Endothelial cell of umbilical vein (primary cell): ENCODE measurements around the gene C8G. TPM values are rescaled to one million over a fixed set of nuclear protein-coding genes. Genes with fewer than 3 reads are reported as not detected.

ENCODE experiments used
- BruUV-seq: library from RNA; stranded (reverse); fragments of 400-500 nt; replicated peaks from 2 replicates; lab custom pipeline; 2021; lab: Mats Ljungman, UMichigan
- CTCF ChIA-PET: fragments of 300-600, 350-600 bp; sonication (Branson Sonifier 250); formaldehyde crosslinking; loops from one replicate; lab custom pipeline; 2021; ENCODE audit warnings: antibody characterized with exemption, inconsistent platforms; lab: Charles Lee
- POLR2A ChIA-PET: fragments of 300-600, 350-600 bp; sonication (Branson Sonifier 250); formaldehyde crosslinking; loops from one replicate; lab custom pipeline; 2021; ENCODE audit warnings: antibody characterized with exemption, inconsistent platforms; lab: Charles Lee
- DNase-seq: peaks from one replicate; pipeline ENCODE4 v3.0.0-alpha.2; 2011; ENCODE audit warnings: low read depth, low spot score
- FAIRE-seq: peaks from 2 replicates; lab custom pipeline; 2011; peaks lifted over from hg19 to GRCh38; lab: Jason Lieb, UNC
- H2AFZ ChIP-seq: 2 replicates; pipeline ENCODE4 v1.6.0; 2012; ENCODE audit warnings: low read depth, low read length, control low read depth, inconsistent platforms
- H3K27ac ChIP-seq: 2 replicates; pipeline ENCODE4 v1.5.1; 2011; ENCODE audit warnings: low read depth, mild to moderate bottlenecking, control low read depth, low read length, moderate library complexity; ENCODE audit not compliant: insufficient read depth
- H3K27me3 ChIP-seq, 2 experiments: 2 replicates each; pipeline versions ENCODE4 v1.6.0 to v1.6.1; 2011; ENCODE audit warnings: low read length in 2 of 2, mixed read lengths in 1 of 2; ENCODE audit not compliant: control insufficient read depth in 2 of 2, insufficient read depth in 2 of 2
- H3K36me3 ChIP-seq, 2 experiments: 2 replicates in 1 of 2; 3 replicates in 1 of 2; pipeline ENCODE4 v1.5.1; 2011; ENCODE audit warnings: low read length in 2 of 2, mild to moderate bottlenecking in 1 of 2, moderate library complexity in 1 of 2; ENCODE audit not compliant: control insufficient read depth in 2 of 2, insufficient read depth in 2 of 2; ENCODE audit errors: extremely low read depth in 1 of 2
- H3K4me1 ChIP-seq: 3 replicates; pipeline ENCODE4 v1.5.1; 2011; ENCODE audit warnings: mild to moderate bottlenecking, low read length; ENCODE audit not compliant: control insufficient read depth, insufficient read depth; ENCODE audit errors: extremely low read depth
- H3K4me2 ChIP-seq: 2 replicates; pipeline ENCODE4 v1.6.1; 2011; ENCODE audit warnings: low read length, control low read depth, mixed read lengths; ENCODE audit not compliant: insufficient read depth
- H3K4me3 ChIP-seq, 3 experiments: fragments of 200-600 bp in 1 of 3; sonication (generic), shearing (Covaris generic) in 1 of 3; replicated peaks in 1 of 3; 2 replicates each; pipeline ENCODE4 v1.5.1; 2011 to 2016; ENCODE audit warnings: control low read depth in 3 of 3, low read length in 3 of 3, mild to moderate bottlenecking in 2 of 3, inconsistent platforms in 1 of 3, low read depth in 1 of 3, moderate library complexity in 1 of 3; ENCODE audit not compliant: insufficient read depth in 1 of 3
- H3K79me2 ChIP-seq: 2 replicates; pipeline ENCODE4 v1.6.0; 2012; ENCODE audit warnings: low read length, inconsistent platforms; ENCODE audit not compliant: control insufficient read depth, insufficient read depth
- H3K9ac ChIP-seq: replicated peaks from 2 replicates; pipeline ENCODE3; 2011; ENCODE audit warnings: low read length, control low read depth; ENCODE audit not compliant: insufficient read depth; ENCODE audit errors: extremely low read depth
- H3K9me1 ChIP-seq: replicated peaks from 3 replicates; pipeline ENCODE4 v1.6.0; 2011; ENCODE audit warnings: mild to moderate bottlenecking, low read length; ENCODE audit not compliant: control insufficient read depth, insufficient read depth; ENCODE audit errors: extremely low read depth
- H3K9me3 ChIP-seq: replicated peaks from 2 replicates; pipeline ENCODE4 v1.5.1; 2012; ENCODE audit warnings: low read length, inconsistent platforms; ENCODE audit not compliant: control insufficient read depth, insufficient read depth
- H4K20me1 ChIP-seq: replicated peaks from 2 replicates; pipeline ENCODE3; 2011; ENCODE audit warnings: mild to moderate bottlenecking, low read length; ENCODE audit not compliant: control insufficient read depth, insufficient read depth; ENCODE audit errors: extremely low read depth
- EZH2 ChIP-seq: IDR thresholded peaks from 2 replicates; pipeline ENCODE4 v1.6.1; 2012; ENCODE audit warnings: borderline replicate concordance, low read depth, mild to moderate bottlenecking, moderate library complexity, low read length, inconsistent platforms; ENCODE audit not compliant: severe bottlenecking
- FOS ChIP-seq: IDR thresholded peaks from 2 replicates; pipeline ENCODE4 v1.6.1; 2011; ENCODE audit warnings: mild to moderate bottlenecking, low read length, moderate library complexity, borderline replicate concordance; ENCODE audit not compliant: insufficient read depth
- GATA2 ChIP-seq: IDR thresholded peaks from 2 replicates; pipeline ENCODE4 v1.7.0; 2011; ENCODE audit warnings: low read depth, mild to moderate bottlenecking, moderate library complexity, mixed read lengths, low read length; ENCODE audit not compliant: insufficient read length, insufficient read depth
- JUN ChIP-seq: IDR thresholded peaks from 2 replicates; pipeline ENCODE4 v1.6.1; 2011; ENCODE audit warnings: borderline replicate concordance, low read depth; ENCODE audit not compliant: insufficient read length, insufficient read depth
- MYC ChIP-seq: IDR thresholded peaks from one replicate; pipeline ENCODE4 v1.6.1; 2011; ENCODE audit warnings: mild to moderate bottlenecking, low read depth, low read length
- POLR2A ChIP-seq: IDR thresholded peaks from 2 replicates; pipeline ENCODE4 v1.6.1; 2012; ENCODE audit warnings: low read depth, mild to moderate bottlenecking, control low read depth, low read length
- POLR2AphosphoS5 ChIP-seq: IDR thresholded peaks from 2 replicates; pipeline ENCODE4 v1.6.1; 2012; ENCODE audit warnings: low read depth, mild to moderate bottlenecking, control low read depth, low read length, moderate library complexity; ENCODE audit not compliant: insufficient read depth
- dilution Hi-C: fragments of 300-500 bp; cut with MboI; formaldehyde crosslinking; loops from one replicate; pipeline ENCODE4 v1.15.0; 2019; ENCODE audit warnings: low sequenced_read_pairs; ENCODE audit not compliant: extremely low pct_ligation_motif_present
- intact Hi-C: fragments of 100-400 bp; cut with micrococcal nuclease; formaldehyde crosslinking; loops from one replicate; pipeline ENCODE4 v1.10.0; 2022
- polyA plus RNA-seq, 4 experiments: library from polyadenylated mRNA; depleted of rRNA in 3 of 4; stranded (reverse) in 3 of 4; unstranded in 1 of 4; fragments of >200 nt; gene quantifications; 2 replicates each; pipeline versions ENCODE4 v1.2.1 to v1.2.3, GENCODE V29; 2011 to 2012; ENCODE audit warnings: missing spikeins in 1 of 4
- total RNA-seq: library from RNA; stranded (reverse); gene quantifications from 2 replicates; pipeline ENCODE4 v1.2.3, GENCODE V29; 2021
- TF ChIP-seq, protein P1 (sequence below), 2 donors: IDR thresholded peaks; 1 replicate in 1 of 2; 2 replicates in 1 of 2; pipeline ENCODE4 v1.5.1; 2011; ENCODE audit warnings: low read length in 2 of 2, mild to moderate bottlenecking in 2 of 2, moderate library complexity in 2 of 2, control low read depth in 1 of 2, inconsistent platforms in 1 of 2, low read depth in 1 of 2; ENCODE audit not compliant: insufficient read depth in 1 of 2; ENCODE audit errors: extremely low read depth in 1 of 2
- TF ChIP-seq, protein P2 (sequence below): IDR thresholded peaks from 2 replicates; pipeline ENCODE4 v1.6.1; 2011; ENCODE audit not compliant: insufficient read depth, insufficient read length

The C8G gene
- total and polyA plus RNA-seq, 2 donors (not counting 3 experiments of a cell fraction or from before 2014, with no cell fraction given): 0.47 to 1.9 TPM

DNA sequence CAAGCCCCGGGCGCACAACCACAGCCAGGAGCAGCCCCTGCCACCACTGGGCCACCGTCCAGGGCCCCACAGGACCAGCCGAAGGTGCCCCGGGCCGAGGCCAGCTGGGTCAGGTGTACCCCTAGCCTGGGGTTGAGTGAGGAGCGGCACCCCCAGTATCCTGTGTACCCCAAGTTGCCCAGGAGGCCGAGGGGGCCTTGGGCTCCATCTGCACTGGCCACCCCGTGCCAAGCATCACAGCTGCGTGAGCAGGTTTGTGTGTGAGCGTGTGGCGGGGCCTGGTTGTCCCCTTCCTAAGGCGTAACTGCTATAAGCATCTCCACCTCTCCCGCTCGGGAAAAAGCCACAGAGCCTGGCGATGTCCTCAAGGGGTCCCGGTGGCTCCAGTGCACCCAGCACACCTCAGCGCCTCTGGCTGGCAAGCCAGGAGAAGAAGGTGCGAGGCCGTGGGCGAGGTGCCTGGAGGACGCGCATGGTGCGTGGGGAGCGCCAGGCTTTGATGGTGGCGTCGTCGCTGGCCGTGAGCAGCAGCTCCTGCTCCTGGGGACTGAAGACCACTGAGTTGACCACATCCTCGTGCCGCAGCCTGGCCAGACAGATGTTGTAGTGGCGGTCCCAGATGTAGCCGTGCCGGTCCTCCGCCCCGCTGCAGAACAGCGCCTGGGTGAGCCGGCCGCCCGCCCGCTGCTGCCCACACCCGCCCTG, 4.4 kb upstream of the C8G start:
- H3K9me3 ChIP-seq: no peaks in the 10 kb centered on the region
- no peak overlapping the region for H3K9ac ChIP-seq
- H3K4me2 ChIP-seq: no peak overlapping the region
- H3K4me3 ChIP-seq: no peak overlapping the region
- FAIRE-seq: no peak
- no TSS peak for BruUV-seq
- H3K79me2 ChIP-seq: peaks cover 26% of the 10 kb centered on the region
- H3K4me1 ChIP-seq: no peaks in the 10 kb centered on the region
- no peak overlapping the region for H2AFZ ChIP-seq
- intact Hi-C loops (loop anchor here (5.0 kb wide), 1 partner anchor 53 kb away; the partner anchor contains the start of gene TRAF2), dilution Hi-C loops (loop anchor here (25.0 kb wide), 1 partner anchor 128 kb away; the partner anchor contains the start of gene RABL6)
- DNase-seq: no peak
- no peaks in the 10 kb centered on the region for H4K20me1 ChIP-seq
- TF ChIP-seq POLR2AphosphoS5 (no peak), POLR2A (no peak), JUN (no peak), GATA2 (no peak), EZH2 (no peak), MYC (no peak), FOS (no peak)
- TF ChIP-seq, protein P1, sequence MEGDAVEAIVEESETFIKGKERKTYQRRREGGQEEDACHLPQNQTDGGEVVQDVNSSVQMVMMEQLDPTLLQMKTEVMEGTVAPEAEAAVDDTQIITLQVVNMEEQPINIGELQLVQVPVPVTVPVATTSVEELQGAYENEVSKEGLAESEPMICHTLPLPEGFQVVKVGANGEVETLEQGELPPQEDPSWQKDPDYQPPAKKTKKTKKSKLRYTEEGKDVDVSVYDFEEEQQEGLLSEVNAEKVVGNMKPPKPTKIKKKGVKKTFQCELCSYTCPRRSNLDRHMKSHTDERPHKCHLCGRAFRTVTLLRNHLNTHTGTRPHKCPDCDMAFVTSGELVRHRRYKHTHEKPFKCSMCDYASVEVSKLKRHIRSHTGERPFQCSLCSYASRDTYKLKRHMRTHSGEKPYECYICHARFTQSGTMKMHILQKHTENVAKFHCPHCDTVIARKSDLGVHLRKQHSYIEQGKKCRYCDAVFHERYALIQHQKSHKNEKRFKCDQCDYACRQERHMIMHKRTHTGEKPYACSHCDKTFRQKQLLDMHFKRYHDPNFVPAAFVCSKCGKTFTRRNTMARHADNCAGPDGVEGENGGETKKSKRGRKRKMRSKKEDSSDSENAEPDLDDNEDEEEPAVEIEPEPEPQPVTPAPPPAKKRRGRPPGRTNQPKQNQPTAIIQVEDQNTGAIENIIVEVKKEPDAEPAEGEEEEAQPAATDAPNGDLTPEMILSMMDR (IDR thresholded peaks at IDR 0.05; ENCODE audit: extremely low read depth in 1 of 2, insufficient read depth in 1 of 2, low read depth in 1 of 2, low read length in 2 of 2): no peak
- TF ChIP-seq, protein P2, sequence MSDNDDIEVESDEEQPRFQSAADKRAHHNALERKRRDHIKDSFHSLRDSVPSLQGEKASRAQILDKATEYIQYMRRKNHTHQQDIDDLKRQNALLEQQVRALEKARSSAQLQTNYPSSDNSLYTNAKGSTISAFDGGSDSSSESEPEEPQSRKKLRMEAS: no peak
- H3K27ac ChIP-seq: no peak overlapping the region
- CTCF ChIA-PET: no interaction called here
- H3K9me1 ChIP-seq: no peaks in the 10 kb centered on the region
- H3K27me3 ChIP-seq: no peaks in the 10 kb centered on the region
- POLR2A ChIA-PET: no interaction called here
- peaks cover 2 to 31% of the 10 kb centered on the region in 2 experiments for H3K36me3 ChIP-seq
